ENCODE data around the gene TBX15. TPM values are rescaled to one million over a fixed set of nuclear protein-coding genes. Genes with fewer than 3 reads are reported as not detected.

TBX15 gene
- total and polyA plus RNA-seq, 9 of the 15 experiments (the other 6 are each of a cell fraction or from before 2014, with no cell fraction given) = 0.03 to 3.4 (median 2.3) TPM

DNA sequence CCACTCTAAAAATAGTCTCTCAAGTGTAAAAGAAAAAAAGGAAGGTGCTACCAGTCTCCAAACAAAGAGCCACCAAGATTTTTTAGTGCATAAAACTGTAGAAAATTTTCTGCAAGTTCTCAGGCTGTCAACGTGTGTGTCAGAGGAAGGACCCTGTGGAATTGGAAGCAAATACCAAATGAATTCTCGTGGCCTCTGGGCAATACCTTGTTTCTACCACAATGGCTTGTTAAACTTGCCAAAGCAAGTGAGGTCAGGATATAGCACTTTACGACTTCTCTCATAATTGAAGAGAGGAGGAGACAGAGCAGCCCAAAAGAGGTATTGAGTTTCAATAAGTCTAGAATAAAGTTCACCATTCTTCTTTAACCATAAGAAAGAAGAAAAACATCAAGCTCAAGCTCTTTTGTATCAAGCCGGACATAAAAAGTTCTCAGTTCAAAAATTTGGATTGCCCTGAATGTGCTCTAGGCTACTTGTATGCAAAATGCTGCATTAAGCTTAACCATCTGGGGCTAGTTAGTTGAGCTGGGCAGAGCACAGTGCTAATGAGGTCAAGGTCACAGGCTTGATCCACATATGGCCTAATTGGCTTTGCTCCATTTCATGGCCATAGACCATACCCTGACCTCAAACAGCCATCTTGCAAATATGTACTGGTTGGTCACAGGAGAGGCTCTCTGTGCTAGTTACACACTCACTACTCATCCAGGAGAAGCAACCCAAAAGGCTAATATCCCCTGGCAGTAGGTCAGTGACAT, 60.5 kb downstream of the TBX15 start:
- FAIRE-seq (no peak), ATAC-seq (no peak), DNase-seq (ENCODE audit: extremely low read depth in 1 of 4, low spot score in 3 of 4) (no peak)
- Histone ChIP-seq H4K20me1 (replicated peaks; ENCODE audit: control insufficient read depth, insufficient read depth, low read length) (no peaks in the 10 kb centered on the region), H3K4me3 (no peak overlapping the region), H2AFZ (ENCODE audit: low read depth, low read length) (no peak overlapping the region), H3K36me3 (ENCODE audit: control insufficient read depth, insufficient read depth, low read length) (no peaks in the 10 kb centered on the region), H3K27ac (ENCODE audit: extremely low read depth, low read depth, low read length) (no peak overlapping the region), H3K9ac (ENCODE audit: insufficient read depth in 1 of 2, low read depth in 2 of 2, low read length in 2 of 2) (no peak overlapping the region), H3K79me2 (ENCODE audit: control insufficient read depth, insufficient read depth, low read length) (no peaks in the 10 kb centered on the region), H3K27me3 (ENCODE audit: control insufficient read depth in 2 of 2, insufficient read depth in 2 of 2, low read length in 2 of 2) (no peaks in the 10 kb centered on the region), H3K9me3 (replicated peaks; ENCODE audit: control insufficient read depth, insufficient read depth, low read depth, low read length) (no peaks in the 10 kb centered on the region), H3K4me1 (replicated peaks in 1 of 2; ENCODE audit: control insufficient read depth in 2 of 2, insufficient read depth in 2 of 2, low read length in 2 of 2) (no peaks in the 10 kb centered on the region), H3K4me2 (ENCODE audit: insufficient read depth, low read length) (no peak overlapping the region), H3K9me1 (ENCODE audit: control insufficient read depth, insufficient read depth, low read length) (no peaks in the 10 kb centered on the region)
- no TSS peak for BruUV-seq (replicated peaks)
- WGBS (ENCODE audit: insufficient coverage, low coverage, missing lambda C conversion rate) = 8% methylated on average over 4 of the region's 4 CpGs
- in situ Hi-C loops (cut with MboI) (no loop called here), intact Hi-C loops (cut with micrococcal nuclease) (no loop called here)
- CTCF ChIA-PET (ENCODE audit: low intra/inter-chr PET ratio) = no interaction called here
- no peak for TF ChIP-seq MYBL2 (IDR thresholded peaks at IDR 0.05; ENCODE audit: low read depth)
- TF ChIP-seq MYBL2 (CRISPR knock-in tag; IDR thresholded peaks at IDR 0.05; ENCODE audit: borderline replicate concordance) = no peak
- no peak for TF ChIP-seq FOXA1 (IDR thresholded peaks at IDR 0.05; ENCODE audit: borderline replicate concordance)
- POLR2A ChIA-PET = no interaction called here

DNA sequence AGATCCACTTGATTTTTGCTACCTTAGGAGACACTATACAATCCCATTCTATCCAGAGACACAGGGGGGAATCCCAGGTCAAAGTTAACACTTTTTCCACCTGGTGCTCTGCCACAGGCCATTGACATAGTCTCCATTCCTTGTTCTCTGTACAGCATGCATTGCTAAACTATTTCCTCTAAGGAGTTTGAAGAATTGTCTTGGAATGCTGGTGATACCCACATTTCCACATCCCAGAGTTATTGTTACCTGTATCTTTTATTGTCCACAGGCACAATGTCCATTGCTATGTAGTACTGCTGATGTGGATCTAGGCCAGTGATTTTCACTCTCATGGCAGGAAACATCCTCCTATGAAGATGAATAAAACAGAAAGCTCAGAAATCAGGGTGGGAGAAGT, 61.9 kb downstream of the TBX15 start:
- BruUV-seq (replicated peaks) = no TSS peak
- Histone ChIP-seq H3K36me3 (ENCODE audit: control insufficient read depth, insufficient read depth, low read length) (no peaks in the 10 kb centered on the region), H4K20me1 (replicated peaks; ENCODE audit: control insufficient read depth, insufficient read depth, low read length) (no peaks in the 10 kb centered on the region), H3K79me2 (ENCODE audit: control insufficient read depth, insufficient read depth, low read length) (no peaks in the 10 kb centered on the region), H3K9ac (ENCODE audit: insufficient read depth in 1 of 2, low read depth in 2 of 2, low read length in 2 of 2) (no peak overlapping the region), H3K9me3 (replicated peaks; ENCODE audit: control insufficient read depth, insufficient read depth, low read depth, low read length) (no peaks in the 10 kb centered on the region), H3K4me2 (ENCODE audit: insufficient read depth, low read length) (no peak overlapping the region), H3K9me1 (ENCODE audit: control insufficient read depth, insufficient read depth, low read length) (no peaks in the 10 kb centered on the region), H3K27ac (ENCODE audit: extremely low read depth, low read depth, low read length) (no peak overlapping the region), H3K27me3 (ENCODE audit: control insufficient read depth in 2 of 2, insufficient read depth in 2 of 2, low read length in 2 of 2) (no peaks in the 10 kb centered on the region), H3K4me1 (replicated peaks in 1 of 2; ENCODE audit: control insufficient read depth in 2 of 2, insufficient read depth in 2 of 2, low read length in 2 of 2) (no peaks in the 10 kb centered on the region; a peak in 1 of 5 replicates), H3K4me3 (no peak overlapping the region), H2AFZ (ENCODE audit: low read depth, low read length) (no peak overlapping the region)
- DNase-seq (ENCODE audit: extremely low read depth in 1 of 4, low spot score in 3 of 4) (no peak), FAIRE-seq (no peak), ATAC-seq (no peak)
- CTCF ChIA-PET (ENCODE audit: low intra/inter-chr PET ratio) = no interaction called here
- intact Hi-C loops (cut with micrococcal nuclease) (no loop called here), in situ Hi-C loops (cut with MboI) (no loop called here)
- POLR2A ChIA-PET = no interaction called here
- TF ChIP-seq, protein P1, sequence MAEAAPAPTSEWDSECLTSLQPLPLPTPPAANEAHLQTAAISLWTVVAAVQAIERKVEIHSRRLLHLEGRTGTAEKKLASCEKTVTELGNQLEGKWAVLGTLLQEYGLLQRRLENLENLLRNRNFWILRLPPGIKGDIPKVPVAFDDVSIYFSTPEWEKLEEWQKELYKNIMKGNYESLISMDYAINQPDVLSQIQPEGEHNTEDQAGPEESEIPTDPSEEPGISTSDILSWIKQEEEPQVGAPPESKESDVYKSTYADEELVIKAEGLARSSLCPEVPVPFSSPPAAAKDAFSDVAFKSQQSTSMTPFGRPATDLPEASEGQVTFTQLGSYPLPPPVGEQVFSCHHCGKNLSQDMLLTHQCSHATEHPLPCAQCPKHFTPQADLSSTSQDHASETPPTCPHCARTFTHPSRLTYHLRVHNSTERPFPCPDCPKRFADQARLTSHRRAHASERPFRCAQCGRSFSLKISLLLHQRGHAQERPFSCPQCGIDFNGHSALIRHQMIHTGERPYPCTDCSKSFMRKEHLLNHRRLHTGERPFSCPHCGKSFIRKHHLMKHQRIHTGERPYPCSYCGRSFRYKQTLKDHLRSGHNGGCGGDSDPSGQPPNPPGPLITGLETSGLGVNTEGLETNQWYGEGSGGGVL (CRISPR knock-in tag; IDR thresholded peaks at IDR 0.05) = no peak
- no peak for TF ChIP-seq SRSF3 (IDR thresholded peaks at IDR 0.05; ENCODE audit: insufficient read depth, low read length)
- no peak for TF ChIP-seq SMARCC2 (IDR thresholded peaks at IDR 0.05; ENCODE audit: low read depth)
- no peak for TF ChIP-seq ZNF717 (CRISPR knock-in tag; IDR thresholded peaks at IDR 0.05)
- TF ChIP-seq, protein P2, sequence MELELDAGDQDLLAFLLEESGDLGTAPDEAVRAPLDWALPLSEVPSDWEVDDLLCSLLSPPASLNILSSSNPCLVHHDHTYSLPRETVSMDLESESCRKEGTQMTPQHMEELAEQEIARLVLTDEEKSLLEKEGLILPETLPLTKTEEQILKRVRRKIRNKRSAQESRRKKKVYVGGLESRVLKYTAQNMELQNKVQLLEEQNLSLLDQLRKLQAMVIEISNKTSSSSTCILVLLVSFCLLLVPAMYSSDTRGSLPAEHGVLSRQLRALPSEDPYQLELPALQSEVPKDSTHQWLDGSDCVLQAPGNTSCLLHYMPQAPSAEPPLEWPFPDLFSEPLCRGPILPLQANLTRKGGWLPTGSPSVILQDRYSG (tag; conservative IDR thresholded peaks at IDR 0.05; ENCODE audit: low read depth) = no peak
- TF ChIP-seq PCBP1 (IDR thresholded peaks at IDR 0.05; ENCODE audit: low read depth, low read length, poor library complexity, severe bottlenecking) = no peak
- no peak for TF ChIP-seq CHD2 (IDR thresholded peaks at IDR 0.05; ENCODE audit: low read depth, low read length)
- TF ChIP-seq RBBP5 (IDR thresholded peaks at IDR 0.05; ENCODE audit: borderline replicate concordance, insufficient read depth, low read length, poor library complexity, severe bottlenecking) = no peak
- TF ChIP-seq ZC3H11A (IDR thresholded peaks at IDR 0.05; ENCODE audit: low read depth, low read length) = no peak
- no peak for TF ChIP-seq XRCC4 (IDR thresholded peaks at IDR 0.05; ENCODE audit: extremely low read depth, insufficient read depth, insufficient read length)
- no peak for TF ChIP-seq ZNF184 (CRISPR knock-in tag; IDR thresholded peaks at IDR 0.05)
